ENCODE results near the gene TRAF4.
"Not testable (repeated sequence)": the region's sequence is repeated elsewhere in the genome, so short reads cannot be mapped to it uniquely, and the experiment has no call there.

The TRAF4 gene

DNA sequence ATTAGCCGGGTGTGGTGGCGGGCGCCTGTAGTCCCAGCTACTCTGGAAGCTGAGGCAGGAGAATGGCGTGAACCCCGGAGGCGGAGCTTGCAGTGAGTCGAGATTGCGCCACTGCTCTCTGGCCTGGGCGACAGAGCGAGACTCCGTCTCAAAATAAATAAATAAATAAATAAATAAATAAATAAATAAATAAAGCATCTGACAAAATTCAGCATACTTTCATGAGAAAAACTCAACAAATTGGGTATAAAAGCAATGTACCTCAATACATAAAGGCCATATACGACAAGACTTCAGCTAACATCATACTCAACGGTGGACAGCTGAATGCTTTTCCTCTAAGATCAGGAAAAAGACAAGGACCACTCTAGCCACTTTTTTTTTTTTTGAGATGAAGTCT, 35.8 kb downstream of the TRAF4 start:
- DNase-seq (ENCODE audit: low read depth, low spot score), result not testable (repeated sequence)

DNA sequence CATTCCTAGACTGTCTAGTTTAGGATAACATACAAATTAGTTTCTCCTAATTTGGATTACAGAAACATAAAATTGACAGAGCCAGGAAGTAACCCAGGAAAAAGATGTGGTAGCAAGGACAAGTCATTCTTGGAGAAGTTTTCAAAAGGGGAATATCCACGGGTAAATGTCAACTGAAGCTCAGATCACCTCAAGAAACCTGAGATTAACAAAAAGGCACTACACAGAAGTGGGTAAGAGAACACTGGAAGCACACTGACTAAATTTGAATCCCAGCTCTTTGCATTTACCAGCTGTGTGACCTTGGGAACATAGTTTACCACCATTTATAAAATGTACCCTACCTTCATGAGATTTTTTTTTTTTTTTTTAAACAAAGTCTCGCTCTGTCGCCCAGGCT, 39.4 kb downstream of the TRAF4 start:
- no peak for DNase-seq (ENCODE audit: low read depth, low spot score)

DNA sequence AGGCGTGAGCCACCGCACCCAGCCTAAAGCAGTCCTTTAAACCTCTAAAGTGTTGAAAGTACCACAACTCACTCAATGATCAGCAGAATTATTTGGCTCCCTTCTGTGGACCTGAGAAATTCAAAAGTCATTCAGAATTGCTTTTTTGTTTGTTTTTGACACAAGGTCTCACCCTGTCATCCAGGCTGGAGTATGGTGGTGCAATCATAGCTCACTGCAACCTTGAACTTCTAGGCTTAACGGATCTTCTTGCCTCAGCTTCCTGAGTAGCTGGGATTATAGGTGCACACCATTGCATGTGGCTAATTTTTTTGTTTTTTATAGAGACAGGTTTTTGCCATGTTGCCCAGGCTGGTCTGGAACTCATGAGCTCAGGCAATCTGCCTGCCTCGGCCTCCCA, 44.3 kb downstream of the TRAF4 start:
- DNase-seq (ENCODE audit: low read depth, low spot score), result no peak

DNA sequence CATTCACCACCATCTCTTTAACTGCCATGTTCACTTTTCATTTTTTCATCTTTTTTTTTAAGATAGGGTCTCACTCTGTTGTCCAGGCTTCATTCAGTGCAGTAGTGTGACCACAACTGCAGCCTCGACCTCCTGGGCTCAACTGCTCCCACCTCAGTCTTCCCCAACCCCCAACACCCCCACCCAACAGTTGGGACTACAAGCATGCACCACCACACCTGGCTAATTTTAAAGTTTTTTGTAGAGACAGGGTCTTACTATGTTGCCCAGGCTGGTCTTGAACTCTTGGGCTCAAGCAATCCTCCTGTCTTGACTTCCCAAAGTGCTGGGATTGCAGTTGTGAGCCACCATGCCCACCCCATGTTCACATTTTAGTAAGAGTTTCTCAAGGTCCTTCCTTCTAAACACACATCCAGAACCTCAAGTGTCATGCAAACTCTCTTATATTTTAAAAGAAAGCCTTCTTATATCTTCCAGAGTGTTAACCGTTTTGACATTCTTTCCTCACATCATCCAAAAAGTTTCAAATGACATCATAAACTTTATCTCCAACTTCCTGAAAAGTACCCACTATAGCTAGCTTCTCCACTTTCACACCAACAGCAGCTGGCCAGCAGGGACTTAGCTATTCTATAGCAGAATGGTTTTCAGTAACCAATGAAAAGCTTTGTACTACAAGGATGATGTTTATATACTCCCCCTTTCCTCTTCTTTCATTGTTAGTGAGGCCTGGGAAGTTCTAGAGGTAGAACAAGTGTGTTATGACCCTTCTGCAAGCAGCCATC, 49.3 kb downstream of the TRAF4 start:
- no peak for DNase-seq (ENCODE audit: low read depth, low spot score)

DNA sequence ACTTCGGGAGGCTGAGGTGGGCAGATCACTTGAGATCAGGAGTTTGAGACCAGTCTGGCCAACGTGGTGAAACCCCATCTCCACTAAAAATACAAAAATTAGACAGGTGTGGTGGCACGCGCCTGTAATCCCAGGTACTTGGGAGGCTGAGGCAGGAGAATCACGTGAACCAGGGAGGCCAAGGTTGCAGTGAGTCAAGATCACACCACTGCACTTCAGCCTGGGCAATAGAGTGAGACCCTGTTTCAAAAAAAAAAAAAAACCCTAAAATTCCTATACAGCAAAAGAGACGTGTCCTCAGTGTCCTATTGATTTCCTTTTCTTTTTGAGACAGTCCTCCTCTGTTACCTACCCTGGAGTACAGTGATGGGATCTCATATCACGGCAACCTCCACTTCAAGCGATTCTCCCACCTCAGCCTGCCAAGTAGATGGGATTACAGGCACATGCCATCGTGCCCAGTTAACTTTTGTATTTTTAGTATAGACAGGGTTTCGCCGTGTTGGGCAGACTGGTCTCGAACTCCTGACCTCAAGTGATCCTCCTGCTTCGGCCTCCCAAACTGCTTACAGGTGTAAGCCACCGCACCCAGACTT, 51.1 kb downstream of the TRAF4 start:
- DNase-seq (ENCODE audit: low read depth, low spot score), result not testable (repeated sequence)

DNA sequence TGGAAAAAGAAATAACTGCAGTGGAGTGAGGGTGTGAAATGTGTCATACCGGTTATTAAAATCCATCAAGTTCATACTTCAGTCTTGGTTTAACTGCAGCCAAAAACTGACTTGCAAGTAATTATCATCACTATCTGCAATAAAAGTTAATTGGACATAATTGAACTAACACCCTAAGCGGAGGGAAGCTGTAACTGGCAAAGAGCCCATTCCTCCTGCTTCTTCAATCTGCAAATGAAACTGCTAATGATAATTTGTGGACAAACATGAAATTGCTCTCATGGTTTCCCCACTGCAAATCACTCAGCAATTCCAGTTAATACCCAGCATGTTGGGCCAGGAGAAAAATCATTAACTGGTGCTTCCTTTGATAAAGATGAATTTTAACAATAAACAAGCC, 52.3 kb downstream of the TRAF4 start:
- DNase-seq (ENCODE audit: low read depth, low spot score), result no peak

All from brain pericyte (primary cell).